OCI-LY1 (cell line): ENCODE measurements around the gene DYNLT4.

Source experiments
- H2AFZ ChIP-seq: fragments of 200-600 bp; sonication (generic), shearing (Covaris generic); 2 replicates; pipeline ENCODE4 v1.6.0; 2014; ENCODE audit warnings: antibody characterized with exemption, mild to moderate bottlenecking, low read length
- H3F3A ChIP-seq: fragments of 200-600 bp; sonication (generic), shearing (Covaris generic); 2 replicates; pipeline ENCODE4 v1.6.0; 2014; ENCODE audit warnings: mild to moderate bottlenecking, antibody characterized with exemption, low read length, moderate library complexity; ENCODE audit not compliant: insufficient read depth
- H3K27ac ChIP-seq: fragments of 200-600 bp; sonication (generic); 2 replicates; pipeline ENCODE4 v1.5.1; 2014; ENCODE audit warnings: low read length, mixed run types, mild to moderate bottlenecking, low read depth; ENCODE audit not compliant: poor library complexity, severe bottlenecking
- H3K27me3 ChIP-seq: fragments of 200-600 bp; sonication (generic); 2 replicates; pipeline ENCODE4 v1.6.0; 2014; ENCODE audit warnings: antibody characterized with exemption, mild to moderate bottlenecking, low read length, moderate library complexity; ENCODE audit not compliant: insufficient read depth
- H3K36me3 ChIP-seq: fragments of 200-600 bp; sonication (generic); 2 replicates; pipeline ENCODE4 v1.6.1; 2014; ENCODE audit warnings: mild to moderate bottlenecking, antibody characterized with exemption, low read length, moderate library complexity, mixed read lengths; ENCODE audit not compliant: insufficient read depth
- H3K4me1 ChIP-seq: fragments of 200-600 bp; sonication (generic); 2 replicates; pipeline ENCODE4 v1.5.1; 2014; ENCODE audit warnings: mild to moderate bottlenecking, low read length, moderate library complexity; ENCODE audit not compliant: insufficient read depth, severe bottlenecking
- H3K4me2 ChIP-seq: fragments of 200-600 bp; sonication (generic), shearing (Covaris generic); 2 replicates; pipeline ENCODE4 v1.6.1; 2014; ENCODE audit warnings: low read length
- H3K4me3 ChIP-seq: fragments of 200-600 bp; sonication (generic); 2 replicates; pipeline ENCODE4 v1.5.1; 2014; ENCODE audit warnings: low read length, low read depth, mild to moderate bottlenecking, mixed read lengths; ENCODE audit not compliant: poor library complexity, severe bottlenecking
- H3K79me2 ChIP-seq: fragments of 200-600 bp; shearing (Covaris generic); 2 replicates; pipeline ENCODE4 v1.6.1; 2016; ENCODE audit warnings: mixed run types, low read length, mixed read lengths; ENCODE audit not compliant: insufficient read depth
- H3K9ac ChIP-seq: fragments of 200-600 bp; sonication (generic), shearing (Covaris generic); 2 replicates; pipeline ENCODE4 v1.6.1; 2014; ENCODE audit warnings: mild to moderate bottlenecking, low read length, mixed read lengths
- H3K9me2 ChIP-seq: fragments of 200-600 bp; sonication (generic), shearing (Covaris generic); 2 replicates; pipeline ENCODE4 v1.6.1; 2014; ENCODE audit warnings: low read depth, mild to moderate bottlenecking, low read length, mixed read lengths
- H3K9me3 ChIP-seq: fragments of 200-600 bp; shearing (Covaris generic); 2 replicates; pipeline ENCODE4 v1.6.1; 2014; ENCODE audit warnings: low read length, mixed read lengths
- H4K20me1 ChIP-seq: fragments of 200-600 bp; sonication (generic), shearing (Covaris generic); 2 replicates; pipeline ENCODE4 v1.6.0; 2016; ENCODE audit warnings: mild to moderate bottlenecking, low read length; ENCODE audit not compliant: insufficient read depth
- CTCF ChIP-seq: fragments of 200-600 bp; sonication (generic), shearing (Covaris generic); IDR thresholded peaks from 2 replicates; pipeline ENCODE4 v1.5.1; 2017; ENCODE audit warnings: mild to moderate bottlenecking, antibody characterized with exemption, low read length, moderate library complexity, mixed read lengths
- EZH2 ChIP-seq: fragments of 200-600 bp; sonication (generic), shearing (Covaris generic); IDR thresholded peaks from 2 replicates; pipeline ENCODE4 v1.8.0; 2017; ENCODE audit warnings: borderline replicate concordance, mixed run types, mild to moderate bottlenecking, antibody characterized with exemption, low read length, moderate library complexity, mixed read lengths

DYNLT4 gene

DNA sequence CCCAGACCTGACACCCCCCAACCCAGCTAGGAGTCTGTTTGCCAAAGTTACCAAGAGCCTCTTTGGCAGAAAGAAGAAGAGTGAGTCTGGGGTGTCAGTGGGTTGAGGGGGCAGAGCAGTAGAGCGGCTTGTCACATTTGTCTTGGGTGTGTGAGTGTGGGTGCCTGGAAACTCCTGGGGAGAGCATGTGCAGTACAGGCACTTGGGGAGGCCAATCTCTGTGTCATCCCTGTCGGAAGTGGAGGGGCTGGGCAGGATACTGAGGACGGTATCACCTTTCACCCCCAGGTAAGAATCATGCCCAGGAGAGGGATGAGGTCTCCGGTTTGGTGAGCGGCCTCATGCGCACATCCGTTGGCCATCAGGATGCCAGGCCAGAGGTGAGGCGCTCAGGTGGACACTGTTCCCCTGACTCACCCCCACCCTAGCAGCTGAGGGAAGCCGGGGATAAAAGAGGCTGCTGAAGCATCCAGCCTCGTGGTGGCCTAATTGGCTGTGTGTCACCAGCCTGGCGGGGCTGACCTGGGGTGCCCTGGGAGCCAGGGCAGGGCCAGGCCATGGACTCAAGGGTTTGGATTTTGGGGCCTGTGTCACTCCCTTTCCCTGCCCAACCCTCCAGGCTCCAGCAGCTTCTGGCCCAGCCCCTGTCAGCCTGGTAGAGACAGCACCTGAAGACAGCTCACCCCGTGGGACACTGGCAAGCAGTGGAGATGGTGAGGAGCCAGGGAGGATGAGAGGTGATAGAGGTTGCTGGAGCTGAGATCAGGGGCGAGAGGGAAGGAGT, 3.6 kb downstream of the DYNLT4 start:
- Histone ChIP-seq H2AFZ (no peak overlapping the region), H3K36me3 (peaks cover 16% of the 10 kb centered on the region; the same call in 1 of the 2 replicates), H3K27ac (no peak overlapping the region), H4K20me1 (no peaks in the 10 kb centered on the region), H3K4me2 (no peak overlapping the region), H3K4me3 (no peak overlapping the region), H3K9me2 (no peaks in the 10 kb centered on the region), H3K79me2 (no peaks in the 10 kb centered on the region), H3K4me1 (peaks cover 43% of the 10 kb centered on the region), H3K27me3 (no peaks in the 10 kb centered on the region), H3K9me3 (no peaks in the 10 kb centered on the region), H3F3A (no peaks in the 10 kb centered on the region), H3K9ac (no peak overlapping the region)
- TF ChIP-seq EZH2 (no peak), CTCF (no peak)

DNA sequence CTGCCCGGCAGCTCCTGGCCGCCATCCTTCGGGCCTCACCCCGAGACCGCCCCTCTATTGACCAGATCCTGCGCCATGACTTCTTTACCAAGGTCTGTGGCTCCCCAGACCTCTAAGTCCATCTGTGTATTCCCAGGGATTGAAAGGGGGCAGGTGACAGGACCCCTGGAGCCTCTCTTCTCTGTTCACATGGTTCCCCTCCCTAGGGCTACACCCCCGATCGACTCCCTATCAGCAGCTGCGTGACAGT, 4.2 kb downstream of the DYNLT4 start:
- Histone ChIP-seq H3F3A (no peaks in the 10 kb centered on the region), H3K36me3 (peaks cover 16% of the 10 kb centered on the region; the same call in 1 of the 2 replicates), H3K9ac (no peak overlapping the region), H3K9me3 (no peaks in the 10 kb centered on the region), H2AFZ (no peak overlapping the region), H3K27ac (no peak overlapping the region), H3K4me1 (peaks cover 38% of the 10 kb centered on the region), H3K27me3 (no peaks in the 10 kb centered on the region), H3K4me2 (no peak overlapping the region), H4K20me1 (no peaks in the 10 kb centered on the region), H3K79me2 (no peaks in the 10 kb centered on the region), H3K9me2 (no peaks in the 10 kb centered on the region), H3K4me3 (no peak overlapping the region)
- TF ChIP-seq EZH2 (no peak), CTCF (no peak)

DNA sequence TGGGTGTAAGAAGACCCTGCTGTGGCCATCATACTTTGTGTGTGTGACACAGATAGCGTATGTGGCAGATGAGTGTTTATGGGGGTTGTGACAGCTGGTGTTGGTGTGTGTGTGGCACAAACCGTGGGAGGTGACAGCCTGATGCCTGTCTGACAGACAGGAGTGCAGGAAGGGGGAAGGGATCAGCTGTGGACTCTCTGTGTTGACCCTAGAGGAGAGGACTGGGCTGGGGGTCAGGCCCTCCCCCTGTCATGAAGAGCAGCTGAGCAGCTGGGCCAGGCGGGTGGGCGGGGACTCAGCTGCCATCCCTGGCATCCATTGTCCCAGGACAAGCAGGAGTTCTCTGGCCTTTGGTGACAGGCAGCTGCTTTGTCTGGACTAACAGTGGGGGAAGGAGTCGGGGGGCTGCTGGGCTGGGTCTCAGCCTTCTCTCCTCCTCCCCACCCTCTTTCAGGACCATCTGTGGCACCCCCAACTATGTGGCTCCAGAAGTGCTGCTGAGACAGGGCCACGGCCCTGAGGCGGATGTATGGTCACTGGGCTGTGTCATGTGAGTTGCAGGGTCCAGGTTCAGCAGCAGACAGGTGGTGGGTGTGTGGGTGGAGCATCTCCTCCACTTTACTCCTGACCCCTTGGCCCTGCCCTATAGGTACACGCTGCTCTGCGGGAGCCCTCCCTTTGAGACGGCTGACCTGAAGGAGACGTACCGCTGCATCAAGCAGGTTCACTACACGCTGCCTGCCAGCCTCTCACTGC, 4.7 kb downstream of the DYNLT4 start:
- H3K36me3 ChIP-seq = peaks cover 16% of the 10 kb centered on the region; the same call in 1 of the 2 replicates
- H3K9me2 ChIP-seq = no peaks in the 10 kb centered on the region
- H3K9me3 ChIP-seq = no peaks in the 10 kb centered on the region
- no peak overlapping the region for H3K27ac ChIP-seq
- peak overlapping the region; percentile 77 for H3K4me3 ChIP-seq
- no peak overlapping the region; the same call in 1 of the 2 replicates for H3K9ac ChIP-seq
- H4K20me1 ChIP-seq = no peaks in the 10 kb centered on the region
- peaks cover 33% of the 10 kb centered on the region for H3K4me1 ChIP-seq
- H3K79me2 ChIP-seq = no peaks in the 10 kb centered on the region
- no peaks in the 10 kb centered on the region for H3K27me3 ChIP-seq
- H3K4me2 ChIP-seq = peak overlapping the region; percentile 96
- no peak overlapping the region for H2AFZ ChIP-seq
- TF ChIP-seq CTCF = no peak
- TF ChIP-seq EZH2 = no peak
- H3F3A ChIP-seq = no peaks in the 10 kb centered on the region
